HG03469 (cell line): ENCODE results near the gene NEU4.

Experiments used
- ATAC-seq: cut with Tn5 transposase; IDR thresholded peaks from one replicate; pipeline ENCODE4 v1.9.1; 2021; ENCODE audit warnings: mild to moderate bottlenecking, moderate library complexity, moderate number of reproducible peaks; ENCODE audit not compliant: unreplicated experiment

The NEU4 gene

DNA sequence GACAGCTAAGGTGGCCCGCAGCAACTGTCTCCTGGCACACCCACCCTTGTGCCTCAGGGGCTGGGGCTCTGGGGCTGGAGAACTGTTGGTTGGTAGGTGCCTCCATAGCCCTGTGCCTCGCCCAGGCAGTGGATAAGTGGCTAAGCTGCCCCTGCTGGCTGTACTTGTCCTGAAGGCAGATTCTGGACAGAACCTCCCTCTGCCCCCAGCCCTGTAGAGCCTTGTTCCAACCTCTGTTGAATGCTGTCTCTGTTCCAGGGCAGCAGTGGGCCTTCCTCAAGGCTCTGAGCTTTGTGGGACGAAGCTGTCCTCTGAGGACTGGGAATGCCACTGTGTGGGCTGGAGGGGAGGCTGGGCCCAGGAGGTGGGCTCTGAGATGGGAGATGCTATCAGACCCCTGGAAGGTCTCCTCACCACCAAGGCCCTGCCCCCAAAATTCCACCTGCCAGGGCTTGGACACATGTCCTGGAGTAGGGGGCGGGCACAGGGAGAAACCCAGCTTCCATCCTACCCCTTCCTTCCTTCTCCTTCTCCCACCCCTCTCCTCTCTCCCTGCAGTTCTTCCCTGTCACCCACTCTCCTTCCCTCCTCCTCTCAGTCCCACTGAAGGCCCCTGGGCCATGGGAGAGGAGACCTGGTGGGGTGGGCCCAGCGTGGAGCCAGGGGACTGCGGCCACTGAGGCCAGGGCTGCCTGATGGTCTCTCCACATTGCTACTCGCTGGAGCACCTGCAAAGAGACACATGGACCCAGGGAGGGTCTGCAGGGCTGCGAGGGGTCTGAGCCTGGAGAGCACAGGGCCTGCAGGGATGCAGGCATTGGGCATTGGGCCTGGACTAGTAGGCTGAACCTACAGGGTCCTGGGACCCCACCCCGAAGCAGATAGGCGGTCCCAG is 51.4 kb downstream of the NEU4 start:
- ATAC-seq, result no peak

GRCh38 chr2:241861264-241861663 is 52.3 kb downstream of the NEU4 start:
- ATAC-seq, result no peak

DNA sequence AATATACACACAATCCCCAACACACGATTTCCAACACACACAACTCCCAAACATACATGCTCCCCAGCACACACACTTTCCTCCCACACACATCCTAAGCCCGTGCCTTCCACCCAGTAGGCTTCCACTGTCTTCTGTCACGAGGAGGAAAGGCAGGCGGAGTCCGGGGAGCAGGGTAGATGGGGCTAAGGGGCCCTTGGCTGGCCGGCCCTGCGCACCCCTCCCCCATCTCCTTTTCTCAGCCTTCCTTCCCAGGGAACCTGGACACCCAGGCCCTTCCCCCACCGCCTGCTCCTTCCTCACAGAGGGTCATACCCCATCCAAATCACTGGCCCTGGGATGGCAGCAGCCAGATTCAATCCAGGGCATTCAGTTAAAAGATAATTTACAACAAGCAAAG is 53.1 kb downstream of the NEU4 start:
- ATAC-seq, result no peak

- ATAC-seq, result no peak
Observed at GRCh38 chr2:241862775-241863535, 54.0 kb downstream of the NEU4 start.

DNA sequence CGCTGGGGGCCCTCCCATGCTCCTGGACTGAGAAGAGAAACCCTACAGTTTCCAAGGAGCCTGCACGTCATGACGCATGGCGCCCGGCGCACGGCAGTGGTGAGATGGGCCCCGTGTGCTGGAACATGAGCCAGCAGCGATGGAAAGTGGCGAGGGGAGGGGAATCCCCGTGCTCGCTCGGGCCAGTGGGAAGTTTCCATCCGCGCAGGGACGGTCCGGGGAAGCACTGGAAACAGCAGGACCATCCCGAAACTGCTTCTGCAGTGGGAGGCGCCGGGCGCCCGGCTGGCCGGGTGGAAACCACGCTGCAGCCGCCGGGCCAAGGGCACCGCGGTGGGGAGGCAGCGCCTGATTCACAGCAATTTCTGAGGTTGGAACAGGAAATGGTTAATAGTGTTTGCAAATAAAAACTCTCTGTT is 54.6 kb downstream of the NEU4 start:
- ATAC-seq, result no peak

GRCh38 chr2:241864168-241864849 is 55.3 kb downstream of the NEU4 start:
- no peak for ATAC-seq

GRCh38 chr2:241864850-241865213 is 55.8 kb downstream of the NEU4 start:
- ATAC-seq, result no peak

DNA sequence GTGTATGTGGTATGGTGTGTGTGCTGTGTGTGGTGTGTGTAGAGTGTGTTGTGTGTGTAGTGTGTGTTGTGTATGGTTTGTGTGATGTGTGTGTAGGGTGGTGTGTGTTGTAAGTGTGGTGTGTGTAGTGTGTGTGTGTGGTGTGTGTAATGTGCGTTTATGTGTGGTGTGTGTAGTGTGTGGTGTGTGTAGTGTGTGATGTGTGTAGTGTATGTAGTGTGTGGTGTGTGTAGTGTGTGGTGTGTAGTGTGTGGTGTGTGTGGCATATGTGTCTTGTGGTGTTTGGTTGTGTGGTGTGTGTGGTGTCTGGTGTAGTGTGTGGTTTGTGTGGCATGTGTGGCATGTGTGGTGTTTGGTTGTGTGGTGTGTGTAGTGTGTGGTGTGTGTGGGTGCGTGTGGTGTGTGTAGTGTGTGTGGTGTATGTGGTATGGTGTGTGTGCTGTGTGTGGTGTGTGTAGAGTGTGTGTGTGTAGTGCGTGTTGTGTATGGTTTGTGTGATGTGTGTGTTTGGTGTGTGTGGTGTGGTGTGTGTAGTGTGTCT is 56.5 kb downstream of the NEU4 start:
- ATAC-seq, result no peak

DNA sequence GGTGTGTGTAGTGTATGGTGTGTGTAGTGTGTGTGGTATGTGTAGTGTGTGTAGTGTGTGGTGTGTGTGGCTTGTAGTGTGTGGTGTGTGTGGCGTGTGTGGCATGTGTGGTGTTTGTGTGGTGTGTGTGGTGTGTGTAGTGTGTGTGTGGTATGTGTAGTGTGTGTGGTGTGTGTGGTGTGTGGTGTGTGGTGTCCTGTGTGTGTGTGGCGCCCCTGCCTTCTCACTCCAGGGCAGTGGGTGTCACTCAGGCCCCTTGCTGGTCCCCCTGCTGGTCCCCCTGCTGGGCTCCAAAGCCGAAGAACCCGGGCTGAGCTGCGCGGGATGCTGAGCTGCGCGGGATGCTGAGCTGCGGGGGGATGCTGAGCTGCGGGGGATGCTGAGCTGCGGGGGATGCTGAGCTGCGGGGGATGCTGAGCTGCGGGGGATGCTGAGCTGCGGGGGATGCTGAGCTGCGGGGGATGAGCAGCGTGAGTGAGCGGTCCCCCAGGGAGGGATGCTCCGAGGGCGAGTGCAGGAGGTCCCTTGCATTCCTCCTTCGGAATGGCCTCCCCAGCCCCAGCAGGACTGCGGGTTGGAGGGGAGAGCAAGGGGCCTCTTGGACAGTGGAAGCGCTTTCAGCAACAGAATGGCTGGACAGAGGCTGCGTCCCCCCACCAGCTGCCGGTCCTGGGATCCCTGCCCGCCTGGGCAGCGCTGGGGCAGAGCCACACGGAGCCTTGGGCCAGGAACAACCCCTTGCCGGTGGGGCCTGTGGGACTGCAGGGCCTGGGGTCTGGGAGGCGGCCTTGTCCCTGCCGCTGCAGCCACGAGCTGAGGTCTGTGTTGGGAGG is 57.2 kb downstream of the NEU4 start:
- no peak for ATAC-seq
